HG03139 (cell line): ENCODE data around the gene SH3BGRL2.
"Not testable (repeated sequence)": the region's sequence is repeated elsewhere in the genome, so short reads cannot be mapped to it uniquely, and the experiment has no call there.

Experiments used
- ATAC-seq: cut with Tn5 transposase; IDR thresholded peaks from one replicate; pipeline ENCODE4 v1.9.1; 2021; ENCODE audit not compliant: unreplicated experiment

The SH3BGRL2 gene

GRCh38 chr6:79614326-79615305, 16.5 kb upstream of the SH3BGRL2 start:
- no peak for ATAC-seq

- ATAC-seq, result no peak
Measured at GRCh38 chr6:79617518-79617941, 13.6 kb upstream of the SH3BGRL2 start.

- ATAC-seq, result not testable (repeated sequence)
Measured at GRCh38 chr6:79618425-79618824, 12.7 kb upstream of the SH3BGRL2 start.

GRCh38 chr6:79621579-79621978, 9.6 kb upstream of the SH3BGRL2 start:
- ATAC-seq, result no peak

GRCh38 chr6:79622364-79622763, 8.8 kb upstream of the SH3BGRL2 start:
- ATAC-seq, result no peak

GRCh38 chr6:79623106-79623505, 8.0 kb upstream of the SH3BGRL2 start:
- no peak for ATAC-seq

- ATAC-seq, result no peak
Measured at GRCh38 chr6:79625746-79626145, 5.4 kb upstream of the SH3BGRL2 start.

- no peak for ATAC-seq
Measured at GRCh38 chr6:79626811-79627210, 4.3 kb upstream of the SH3BGRL2 start.

GRCh38 chr6:79627422-79627821, 3.7 kb upstream of the SH3BGRL2 start:
- no peak for ATAC-seq

GRCh38 chr6:79628466-79629288, 2.5 kb upstream of the SH3BGRL2 start:
- no peak for ATAC-seq

GRCh38 chr6:79630380-79630882, 698 bp upstream of the SH3BGRL2 start:
- ATAC-seq, result no peak

- no peak for ATAC-seq
Measured at GRCh38 chr6:79631693-79632172, 604 bp downstream of the SH3BGRL2 start.

- no peak for ATAC-seq
Measured at GRCh38 chr6:79632580-79632979, 1.5 kb downstream of the SH3BGRL2 start.

GRCh38 chr6:79634491-79635231, 3.5 kb downstream of the SH3BGRL2 start:
- ATAC-seq, result no peak

GRCh38 chr6:79635232-79635543, 4.1 kb downstream of the SH3BGRL2 start:
- ATAC-seq, result no peak

GRCh38 chr6:79636673-79637072, 5.5 kb downstream of the SH3BGRL2 start:
- no peak for ATAC-seq

GRCh38 chr6:79640146-79641111, 9.3 kb downstream of the SH3BGRL2 start:
- ATAC-seq, result no peak

GRCh38 chr6:79646006-79646405, 14.9 kb downstream of the SH3BGRL2 start:
- ATAC-seq, result no peak

GRCh38 chr6:79646561-79646960, 15.4 kb downstream of the SH3BGRL2 start:
- ATAC-seq, result no peak

- ATAC-seq, result no peak
Measured at GRCh38 chr6:79647741-79648140, 16.6 kb downstream of the SH3BGRL2 start.
